ENCODE measurements around the gene PRKCE.

DNA sequence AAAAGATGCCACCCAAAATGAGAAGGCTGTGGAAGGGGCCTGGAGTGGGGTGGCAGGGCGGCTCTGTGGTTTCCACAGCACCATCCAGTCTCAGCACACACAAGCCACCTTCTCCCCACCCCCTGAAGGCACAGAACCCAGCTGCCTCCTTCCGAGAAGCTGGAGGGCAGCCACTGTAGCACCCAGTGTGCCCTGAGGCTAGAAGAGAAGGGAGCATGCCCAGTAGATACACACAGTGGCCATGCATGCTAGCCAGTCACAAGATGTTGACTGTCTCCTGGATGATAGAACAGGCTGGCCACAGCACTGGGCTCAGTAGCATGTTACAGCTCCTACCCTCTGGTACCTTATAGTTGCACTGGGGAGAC, 496.9 kb downstream of the PRKCE start:
- TF ChIP-seq EZH2 (IDR thresholded peaks at IDR 0.05; ENCODE audit: low read length, missing control alignments) = no peak
- TF ChIP-seq, protein P1, sequence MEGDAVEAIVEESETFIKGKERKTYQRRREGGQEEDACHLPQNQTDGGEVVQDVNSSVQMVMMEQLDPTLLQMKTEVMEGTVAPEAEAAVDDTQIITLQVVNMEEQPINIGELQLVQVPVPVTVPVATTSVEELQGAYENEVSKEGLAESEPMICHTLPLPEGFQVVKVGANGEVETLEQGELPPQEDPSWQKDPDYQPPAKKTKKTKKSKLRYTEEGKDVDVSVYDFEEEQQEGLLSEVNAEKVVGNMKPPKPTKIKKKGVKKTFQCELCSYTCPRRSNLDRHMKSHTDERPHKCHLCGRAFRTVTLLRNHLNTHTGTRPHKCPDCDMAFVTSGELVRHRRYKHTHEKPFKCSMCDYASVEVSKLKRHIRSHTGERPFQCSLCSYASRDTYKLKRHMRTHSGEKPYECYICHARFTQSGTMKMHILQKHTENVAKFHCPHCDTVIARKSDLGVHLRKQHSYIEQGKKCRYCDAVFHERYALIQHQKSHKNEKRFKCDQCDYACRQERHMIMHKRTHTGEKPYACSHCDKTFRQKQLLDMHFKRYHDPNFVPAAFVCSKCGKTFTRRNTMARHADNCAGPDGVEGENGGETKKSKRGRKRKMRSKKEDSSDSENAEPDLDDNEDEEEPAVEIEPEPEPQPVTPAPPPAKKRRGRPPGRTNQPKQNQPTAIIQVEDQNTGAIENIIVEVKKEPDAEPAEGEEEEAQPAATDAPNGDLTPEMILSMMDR (conservative IDR thresholded peaks at IDR 0.05 in 1 of 2, IDR thresholded peaks at IDR 0.05 in 1 of 2; ENCODE audit: low read depth in 1 of 2, low read length in 2 of 2) = no peak

All from fibroblast of lung (primary cell).